IMR-90 (cell line): Measurements from ENCODE around the gene PRKAG2. TPM values are rescaled to one million over a fixed set of nuclear protein-coding genes. Genes with fewer than 3 reads are reported as not detected.

Experiments
- ATAC-seq: fragments of 200-7000 bp; cut with Tn5 transposase; 2 replicates; pipeline ENCODE4 v1.9.1; 2020; ENCODE audit warnings: low read depth, mild to moderate bottlenecking, moderate library complexity
- BruUV-seq: library from RNA; stranded (reverse); fragments of 400-500 nt; replicated peaks from 2 replicates; lab custom pipeline; 2021; lab: Mats Ljungman, UMichigan
- CTCF ChIA-PET: fragments of 300-600 bp; formaldehyde crosslinking; extraction: SDS; loops from one replicate; lab custom pipeline; 2021; ENCODE audit warnings: antibody characterized with exemption; lab: Yijun Ruan, JAX
- POLR2A ChIA-PET: fragments of 300-600 bp; sonication (Branson Sonifier 250); formaldehyde crosslinking; loops from one replicate; lab custom pipeline; 2022; ENCODE audit warnings: antibody characterized with exemption; ENCODE audit not compliant: unreplicated experiment; lab: Charles Lee
- DNase-seq: peaks from one replicate; pipeline ENCODE4 v3.0.0; 2013
- H2AFZ ChIP-seq: replicated peaks from 2 replicates; pipeline ENCODE3; 2013; ENCODE audit warnings: low read length, mild to moderate bottlenecking; ENCODE audit not compliant: poor library complexity
- H2AK5ac ChIP-seq: 2 replicates; pipeline ENCODE4 v1.6.1; 2013; ENCODE audit warnings: low read depth, low read length, inconsistent platforms
- H2AK9ac ChIP-seq: replicated peaks from 2 replicates; pipeline ENCODE3; 2013; ENCODE audit warnings: mild to moderate bottlenecking, low read depth, low read length, moderate library complexity; ENCODE audit not compliant: poor library complexity
- H2BK120ac ChIP-seq: 2 replicates; pipeline ENCODE4 v1.6.1; 2013; ENCODE audit warnings: low read depth, low read length, inconsistent platforms
- H2BK15ac ChIP-seq: 3 replicates; pipeline ENCODE4 v1.6.1; 2013; ENCODE audit warnings: low read depth, low read length, inconsistent platforms
- H2BK20ac ChIP-seq: 2 replicates; pipeline ENCODE4 v1.6.1; 2013; ENCODE audit warnings: low read depth, mild to moderate bottlenecking, inconsistent platforms, low read length, moderate library complexity
- H2BK5ac ChIP-seq: 2 replicates; pipeline ENCODE4 v1.6.1; 2013; ENCODE audit warnings: mild to moderate bottlenecking, low read depth, low read length, inconsistent platforms; ENCODE audit not compliant: poor library complexity, severe bottlenecking
- H3K14ac ChIP-seq: replicated peaks from 2 replicates; pipeline ENCODE4 v1.6.1; 2013; ENCODE audit warnings: low read depth, low read length, inconsistent platforms
- H3K18ac ChIP-seq: 2 replicates; pipeline ENCODE4 v1.6.1; 2013; ENCODE audit warnings: low read depth, low read length, control low read depth
- H3K23ac ChIP-seq: 2 replicates; pipeline ENCODE4 v1.6.1; 2013; ENCODE audit warnings: low read depth, low read length, inconsistent platforms
- H3K27ac ChIP-seq: 2 replicates; pipeline ENCODE4 v1.5.1; 2013; ENCODE audit warnings: mild to moderate bottlenecking, control low read depth, low read length; ENCODE audit not compliant: insufficient read depth
- H3K27me3 ChIP-seq: 2 replicates; pipeline ENCODE4 v1.6.1; 2013; ENCODE audit warnings: low read length; ENCODE audit not compliant: control insufficient read depth, insufficient read depth
- H3K36me3 ChIP-seq: 2 replicates; pipeline ENCODE4 v1.6.1; 2013; ENCODE audit warnings: low read length, mixed read lengths; ENCODE audit not compliant: control insufficient read depth, insufficient read depth
- H3K4ac ChIP-seq: 2 replicates; pipeline ENCODE4 v1.6.1; 2013; ENCODE audit warnings: low read depth, low read length, inconsistent platforms
- H3K4me1 ChIP-seq: 2 replicates; pipeline ENCODE4 v1.6.1; 2013; ENCODE audit warnings: low read length, mixed read lengths; ENCODE audit not compliant: control insufficient read depth, insufficient read depth
- H3K4me2 ChIP-seq: 2 replicates; pipeline ENCODE4 v1.6.1; 2013; ENCODE audit warnings: low read depth, mild to moderate bottlenecking, control low read depth, low read length, moderate library complexity
- H3K4me3 ChIP-seq: 2 replicates; pipeline ENCODE4 v1.5.1; 2013; ENCODE audit warnings: low read depth, mild to moderate bottlenecking, control low read depth, low read length, moderate library complexity; ENCODE audit not compliant: insufficient read depth
- H3K56ac ChIP-seq: 2 replicates; pipeline ENCODE4 v1.6.1; 2013; ENCODE audit warnings: low read length, inconsistent platforms; ENCODE audit not compliant: insufficient read depth; ENCODE audit errors: extremely low read depth
- H3K79me1 ChIP-seq, 2 experiments: 2 replicates each; pipeline ENCODE4 v1.6.1; 2013; ENCODE audit warnings: low read length in 2 of 2, inconsistent platforms in 1 of 2, low read depth in 1 of 2
- H3K9ac ChIP-seq: 2 replicates; pipeline ENCODE4 v1.6.1; 2013; ENCODE audit warnings: low read depth, low read length, control low read depth
- H3K9me1 ChIP-seq: 2 replicates; pipeline ENCODE4 v1.6.1; 2013; ENCODE audit warnings: low read length, inconsistent platforms; ENCODE audit not compliant: insufficient read depth
- H3K9me3 ChIP-seq: 2 replicates; pipeline ENCODE4 v1.6.1; 2013; ENCODE audit warnings: low read length; ENCODE audit not compliant: control insufficient read depth, insufficient read depth
- H4K20me1 ChIP-seq: 2 replicates; pipeline ENCODE4 v1.6.1; 2013; ENCODE audit warnings: low read length, inconsistent platforms; ENCODE audit not compliant: insufficient read depth
- H4K5ac ChIP-seq: 2 replicates; pipeline ENCODE4 v1.6.1; 2013; ENCODE audit warnings: mild to moderate bottlenecking, low read depth, low read length, control low read depth
- H4K8ac ChIP-seq, 2 experiments: 2 replicates each; pipeline ENCODE4 v1.6.1; 2013; ENCODE audit warnings: low read depth in 2 of 2, low read length in 2 of 2, control low read depth in 1 of 2, inconsistent platforms in 1 of 2
- H4K91ac ChIP-seq: 2 replicates; pipeline ENCODE4 v1.6.1; 2013; ENCODE audit warnings: low read depth, low read length, inconsistent platforms; ENCODE audit not compliant: insufficient read depth
- BHLHE40 ChIP-seq: fragments of 150-350 bp; IDR thresholded peaks from 2 replicates; pipeline ENCODE4 v1.6.1; 2016; ENCODE audit warnings: mild to moderate bottlenecking, low read depth, low read length
- CEBPB ChIP-seq: IDR thresholded peaks from 2 replicates; pipeline ENCODE4 v1.6.1; 2012; ENCODE audit warnings: low read depth, low read length, improper control_type of control experiment
- CHD1 ChIP-seq: IDR thresholded peaks from 2 replicates; pipeline ENCODE4 v1.6.1; 2012; ENCODE audit warnings: low read depth, low read length, improper control_type of control experiment
- CTCF ChIP-seq: conservative IDR thresholded peaks from 2 replicates; pipeline ENCODE4 v1.5.1; 2012; ENCODE audit warnings: mild to moderate bottlenecking, low read depth, low read length, improper control_type of control experiment
- MAZ ChIP-seq: IDR thresholded peaks from 2 replicates; pipeline ENCODE4 v1.6.1; 2012; ENCODE audit warnings: low read depth, mild to moderate bottlenecking, low read length, improper control_type of control experiment, moderate library complexity, borderline replicate concordance
- MXI1 ChIP-seq: IDR thresholded peaks from 2 replicates; pipeline ENCODE4 v1.6.1; 2012; ENCODE audit warnings: low read depth, mild to moderate bottlenecking, low read length, moderate library complexity, borderline replicate concordance
- POLR2A ChIP-seq: IDR thresholded peaks from 2 replicates; pipeline ENCODE4 v1.6.1; 2012; ENCODE audit warnings: mild to moderate bottlenecking, low read depth, low read length
- RAD21 ChIP-seq: IDR thresholded peaks from 2 replicates; pipeline ENCODE4 v1.6.1; 2012; ENCODE audit warnings: low read length, improper control_type of control experiment
- RFX5 ChIP-seq: IDR thresholded peaks from 2 replicates; pipeline ENCODE4 v1.8.0; 2012; ENCODE audit warnings: low read depth, mild to moderate bottlenecking, low read length, moderate library complexity
- SMC3 ChIP-seq: fragments of 150-350 bp; IDR thresholded peaks from 2 replicates; pipeline ENCODE4 v1.6.1; 2016; ENCODE audit warnings: low read depth, mild to moderate bottlenecking, antibody characterized with exemption, low read length, moderate library complexity
- USF2 ChIP-seq: fragments of 150-350 bp; IDR thresholded peaks from 2 replicates; pipeline ENCODE4 v1.6.1; 2017; ENCODE audit warnings: mild to moderate bottlenecking, antibody characterized with exemption, low read length, low read depth
- WGBS, 2 experiments: methylation state at CpG; one replicate each; pipeline versions ENCODE4 v1.1.5 to v1.1.7; 2013; ENCODE audit warnings: missing lambda C conversion rate in 2 of 2; ENCODE audit not compliant: insufficient read length in 1 of 2; ENCODE audit errors: extremely low coverage in 2 of 2; 5-methylcytosine and 5-hydroxymethylcytosine counted together
- dilution Hi-C: fragments of 300-500 bp; cut with HindIII; formaldehyde crosslinking; loops from one replicate; pipeline ENCODE4 v1.14.3; 2018; ENCODE audit warnings: low sequenced_read_pairs; ENCODE audit not compliant: unreplicated experiment
- in situ Hi-C: fragments of 300-500 bp; cut with MboI; formaldehyde crosslinking; loops from 3 replicates; pipeline ENCODE4 v1.14.3; 2019; ENCODE audit warnings: low sequenced_read_pairs, inconsistent platforms, mixed read lengths
- intact Hi-C: fragments of 100-400 bp; cut with micrococcal nuclease; formaldehyde crosslinking; loops from 2 replicates; pipeline ENCODE4 v1.10.0; 2022
- polyA plus RNA-seq, 3 experiments: library from polyadenylated mRNA; depleted of rRNA; stranded (reverse); fragments of >200 nt; gene quantifications; 2 replicates each; pipeline ENCODE4 v1.2.3, GENCODE V29; 2012; ENCODE audit warnings: low replicate concordance in 1 of 3
- total RNA-seq: library from RNA; depleted of rRNA; stranded (reverse); fragments of >200 nt; gene quantifications from 2 replicates; pipeline ENCODE4 v1.2.3, GENCODE V29; 2012

The PRKAG2 gene
- total and polyA plus RNA-seq, 2 of the 4 experiments (the other 2 are of a cell fraction), result 15.4 to 21.6 TPM

DNA sequence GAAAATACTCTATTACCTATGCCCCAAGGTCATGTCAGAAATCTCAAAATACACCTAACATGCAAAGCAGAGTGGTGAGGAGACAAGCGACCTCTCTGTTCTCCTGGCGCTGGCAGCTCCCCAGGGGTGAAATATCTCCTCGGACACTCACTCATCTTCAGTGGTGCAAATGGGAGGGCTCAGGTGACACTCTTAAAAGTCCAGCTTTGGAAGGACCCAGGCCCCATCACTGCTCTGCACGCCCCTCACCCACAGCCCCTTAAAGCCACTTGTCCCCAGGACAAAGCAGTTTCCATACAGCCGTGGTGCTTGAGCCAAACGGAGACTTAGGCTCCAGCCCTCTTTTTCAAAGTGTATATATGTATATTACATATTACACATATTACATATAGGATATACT, 12.4 kb downstream of the PRKAG2 start:
- H4K20me1 ChIP-seq, result no peaks in the 10 kb centered on the region
- no peak overlapping the region for H3K4ac ChIP-seq
- CTCF ChIA-PET, result no interaction called here
- no peak for ATAC-seq
- no peak overlapping the region for H3K23ac ChIP-seq
- H2AK5ac ChIP-seq, result no peak overlapping the region
- intact Hi-C loops, result no loop called here
- in situ Hi-C loops, result no loop called here
- no TSS peak for BruUV-seq
- H4K5ac ChIP-seq, result no peak overlapping the region
- no peak overlapping the region for H3K56ac ChIP-seq
- H3K9me1 ChIP-seq, result no peaks in the 10 kb centered on the region
- no peak overlapping the region for H3K4me2 ChIP-seq
- H3K9me3 ChIP-seq, result no peaks in the 10 kb centered on the region
- H2BK15ac ChIP-seq, result no peak overlapping the region
- no peak overlapping the region for H3K14ac ChIP-seq
- dilution Hi-C loops, result no loop called here
- no peak overlapping the region for H4K91ac ChIP-seq
- H3K4me1 ChIP-seq, result peaks cover 3% of the 10 kb centered on the region; the same call in 1 of the 2 replicates
- H2BK5ac ChIP-seq, result no peak overlapping the region
- no peaks in the 10 kb centered on the region for H3K79me1 ChIP-seq
- no peak overlapping the region for H3K9ac ChIP-seq
- H3K27ac ChIP-seq, result no peak overlapping the region
- H4K8ac ChIP-seq, result no peak overlapping the region
- no peak overlapping the region for H2AK9ac ChIP-seq
- no peak for DNase-seq
- H2AFZ ChIP-seq, result no peak overlapping the region
- no peak overlapping the region for H2BK120ac ChIP-seq
- no peak overlapping the region for H2BK20ac ChIP-seq
- TF ChIP-seq USF2, result no peak
- TF ChIP-seq CHD1, result no peak
- TF ChIP-seq RFX5, result no peak
- no peak for TF ChIP-seq MXI1
- TF ChIP-seq CEBPB, result no peak
- no peak for TF ChIP-seq MAZ
- no peak for TF ChIP-seq BHLHE40
- TF ChIP-seq POLR2A, result no peak
- no peak for TF ChIP-seq RAD21
- no peak for TF ChIP-seq CTCF
- no peak for TF ChIP-seq SMC3
- H3K18ac ChIP-seq, result no peak overlapping the region
- no CpG with 5 or more reads among the region's 6 CpGs for WGBS, 2 experiments
- POLR2A ChIA-PET, result no interaction called here
- H3K4me3 ChIP-seq, result no peak overlapping the region
- H3K27me3 ChIP-seq, result peaks cover 31% of the 10 kb centered on the region
- no peaks in the 10 kb centered on the region for H3K36me3 ChIP-seq
